Measurements from ENCODE around the gene FOXL3.

DNA sequence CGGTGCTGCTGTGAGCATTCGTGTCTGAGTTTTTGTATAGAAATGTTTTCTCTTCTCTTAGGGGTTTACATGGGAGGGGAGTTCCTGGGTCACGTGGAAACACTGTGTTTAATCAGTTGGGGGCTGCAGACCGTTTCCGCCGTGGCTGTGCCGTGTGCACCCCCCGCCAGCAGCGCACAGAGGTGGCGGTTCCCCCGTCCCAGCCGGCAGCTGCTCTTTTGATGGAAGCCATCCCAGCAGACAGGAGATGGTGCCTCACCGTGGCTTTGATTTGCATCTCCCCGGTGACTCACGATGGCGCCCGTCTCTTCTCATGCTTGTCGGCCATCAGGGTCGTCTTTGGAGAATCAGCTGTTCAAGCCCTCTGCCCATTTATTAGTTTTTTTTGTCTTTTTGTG, 34.9 kb upstream of the FOXL3 start:
- TF ChIP-seq, protein P1, sequence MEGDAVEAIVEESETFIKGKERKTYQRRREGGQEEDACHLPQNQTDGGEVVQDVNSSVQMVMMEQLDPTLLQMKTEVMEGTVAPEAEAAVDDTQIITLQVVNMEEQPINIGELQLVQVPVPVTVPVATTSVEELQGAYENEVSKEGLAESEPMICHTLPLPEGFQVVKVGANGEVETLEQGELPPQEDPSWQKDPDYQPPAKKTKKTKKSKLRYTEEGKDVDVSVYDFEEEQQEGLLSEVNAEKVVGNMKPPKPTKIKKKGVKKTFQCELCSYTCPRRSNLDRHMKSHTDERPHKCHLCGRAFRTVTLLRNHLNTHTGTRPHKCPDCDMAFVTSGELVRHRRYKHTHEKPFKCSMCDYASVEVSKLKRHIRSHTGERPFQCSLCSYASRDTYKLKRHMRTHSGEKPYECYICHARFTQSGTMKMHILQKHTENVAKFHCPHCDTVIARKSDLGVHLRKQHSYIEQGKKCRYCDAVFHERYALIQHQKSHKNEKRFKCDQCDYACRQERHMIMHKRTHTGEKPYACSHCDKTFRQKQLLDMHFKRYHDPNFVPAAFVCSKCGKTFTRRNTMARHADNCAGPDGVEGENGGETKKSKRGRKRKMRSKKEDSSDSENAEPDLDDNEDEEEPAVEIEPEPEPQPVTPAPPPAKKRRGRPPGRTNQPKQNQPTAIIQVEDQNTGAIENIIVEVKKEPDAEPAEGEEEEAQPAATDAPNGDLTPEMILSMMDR (conservative IDR thresholded peaks at IDR 0.05), result no peak
- no peak for TF ChIP-seq EZH2 (IDR thresholded peaks at IDR 0.05; ENCODE audit: low read depth)

Measured in PC-9 (cell line).